HEK293 (cell line): ENCODE results near the gene DCT.

Experiments used
- CTCF ChIA-PET: fragments of 350-600 bp; formaldehyde crosslinking; extraction: SDS; loops from one replicate; lab custom pipeline; 2021; ENCODE audit warnings: antibody characterized with exemption; lab: Yijun Ruan, JAX
- POLR2A ChIA-PET: fragments of 300-600 bp; formaldehyde crosslinking; extraction: SDS; loops from one replicate; lab custom pipeline; 2020; ENCODE audit warnings: antibody characterized with exemption, inconsistent platforms; lab: Yijun Ruan, JAX
- H3K27ac ChIP-seq: fragments of 200-500 bp; sonication (Bioruptor generic); 2 replicates; pipeline ENCODE4 v1.5.1; 2014; ENCODE audit warnings: low read depth, low read length, control low read depth, inconsistent platforms; ENCODE audit errors: extremely low read depth
- H3K36me3 ChIP-seq, 2 experiments: fragments of 200-500 bp in 1 of 2; sonication (Bioruptor generic) in 1 of 2; 1 replicate in 1 of 2; 2 replicates in 1 of 2; pipeline ENCODE4 v1.5.1; 2014 to 2017; ENCODE audit warnings: inconsistent platforms in 2 of 2, low read length in 2 of 2; ENCODE audit not compliant: control insufficient read depth in 2 of 2, insufficient read depth in 1 of 2
- H3K4me1 ChIP-seq: fragments of 200-500 bp; sonication (Bioruptor generic); 2 replicates; pipeline ENCODE4 v1.5.1; 2014; ENCODE audit warnings: mild to moderate bottlenecking, low read length, inconsistent platforms; ENCODE audit not compliant: control insufficient read depth, insufficient read depth
- H3K4me3 ChIP-seq: 2 replicates; pipeline ENCODE4 v1.5.1; 2011; ENCODE audit warnings: low read depth, mild to moderate bottlenecking, control low read depth, low read length, moderate library complexity
- H3K9me3 ChIP-seq: fragments of 200-500 bp; sonication (Bioruptor generic); 2 replicates; pipeline ENCODE4 v1.5.1; 2014; ENCODE audit warnings: low read depth, low read length, inconsistent platforms; ENCODE audit not compliant: control insufficient read depth, insufficient read depth
- BCL6B ChIP-seq: fragments of 450-650 bp; formaldehyde crosslinking; IDR thresholded peaks from 2 replicates; pipeline ENCODE4 v1.5.1; 2017; ENCODE audit warnings: missing biosample characterization, missing genetic modification characterization
- CTCF ChIP-seq: fragments of 450-650 bp; formaldehyde crosslinking; IDR thresholded peaks from 2 replicates; pipeline ENCODE4 v1.5.1; 2016; ENCODE audit warnings: missing biosample characterization, missing genetic modification characterization
- EGR2 ChIP-seq: fragments of 450-650 bp; formaldehyde crosslinking; IDR thresholded peaks from 2 replicates; pipeline ENCODE4 v1.5.1; 2016; ENCODE audit warnings: low read depth, missing biosample characterization, missing genetic modification characterization
- INSM2 ChIP-seq: fragments of 450-650 bp; formaldehyde crosslinking; IDR thresholded peaks from 2 replicates; pipeline ENCODE4 v1.5.1; 2016; ENCODE audit warnings: missing biosample characterization, missing genetic modification characterization
- KLF16 ChIP-seq: fragments of 450-650 bp; formaldehyde crosslinking; IDR thresholded peaks from 2 replicates; pipeline ENCODE4 v1.5.1; 2017; ENCODE audit warnings: missing biosample characterization, missing genetic modification characterization
- KLF7 ChIP-seq: fragments of 450-650 bp; formaldehyde crosslinking; IDR thresholded peaks from 2 replicates; pipeline ENCODE4 v1.5.1; 2016; ENCODE audit warnings: missing biosample characterization, missing genetic modification characterization, borderline replicate concordance
- MYNN ChIP-seq: fragments of 450-650 bp; formaldehyde crosslinking; IDR thresholded peaks from 2 replicates; pipeline ENCODE4 v1.5.1; 2016; ENCODE audit warnings: missing biosample characterization, missing genetic modification characterization, borderline replicate concordance
- SALL2 ChIP-seq: fragments of 450-650 bp; formaldehyde crosslinking; IDR thresholded peaks from 2 replicates; pipeline ENCODE4 v1.5.0; 2017; ENCODE audit warnings: missing biosample characterization, mild to moderate bottlenecking, missing genetic modification characterization, borderline replicate concordance
- SCRT2 ChIP-seq: fragments of 450-650 bp; formaldehyde crosslinking; IDR thresholded peaks from 2 replicates; pipeline ENCODE4 v1.5.1; 2016; ENCODE audit warnings: missing biosample characterization, missing genetic modification characterization
- SP7 ChIP-seq: fragments of 450-650 bp; formaldehyde crosslinking; IDR thresholded peaks from 2 replicates; pipeline ENCODE4 v1.5.1; 2016; ENCODE audit warnings: missing biosample characterization, missing genetic modification characterization
- ZBTB20 ChIP-seq: fragments of 450-650 bp; formaldehyde crosslinking; IDR thresholded peaks from 2 replicates; pipeline ENCODE4 v1.5.1; 2016; ENCODE audit warnings: missing biosample characterization, missing genetic modification characterization
- ZBTB26 ChIP-seq: fragments of 450-650 bp; formaldehyde crosslinking; optimal IDR thresholded peaks from 2 replicates; pipeline ENCODE3; 2016; ENCODE audit warnings: missing biosample characterization, mild to moderate bottlenecking, missing genetic modification characterization
- ZFP41 ChIP-seq: fragments of 450-650 bp; formaldehyde crosslinking; IDR thresholded peaks from 2 replicates; pipeline ENCODE4 v1.5.1; 2016; ENCODE audit warnings: missing biosample characterization, missing genetic modification characterization, borderline replicate concordance
- ZNF16 ChIP-seq: fragments of 450-650 bp; formaldehyde crosslinking; IDR thresholded peaks from 2 replicates; pipeline ENCODE4 v1.5.1; 2016; ENCODE audit warnings: low read depth, missing biosample characterization, missing genetic modification characterization
- ZNF184 ChIP-seq: fragments of 450-650 bp; IDR thresholded peaks from 2 replicates; pipeline ENCODE4 v1.5.1; 2018; ENCODE audit warnings: missing biosample characterization, mild to moderate bottlenecking, missing genetic modification characterization
- ZNF280D ChIP-seq: fragments of 450-650 bp; formaldehyde crosslinking; IDR thresholded peaks from 2 replicates; pipeline ENCODE4 v1.5.1; 2016; ENCODE audit warnings: missing biosample characterization, missing genetic modification characterization
- ZNF398 ChIP-seq: fragments of 450-650 bp; formaldehyde crosslinking; IDR thresholded peaks from 2 replicates; pipeline ENCODE4 v1.5.1; 2017; ENCODE audit warnings: missing biosample characterization, missing genetic modification characterization
- ZNF449 ChIP-seq: fragments of 450-650 bp; formaldehyde crosslinking; IDR thresholded peaks from 2 replicates; pipeline ENCODE4 v1.5.1; 2017; ENCODE audit warnings: missing biosample characterization, mild to moderate bottlenecking, missing genetic modification characterization, moderate library complexity
- ZNF530 ChIP-seq: fragments of 450-650 bp; formaldehyde crosslinking; IDR thresholded peaks from 2 replicates; pipeline ENCODE4 v1.5.1; 2016; ENCODE audit warnings: low read depth, missing biosample characterization, missing genetic modification characterization
- ZNF549 ChIP-seq: fragments of 450-650 bp; IDR thresholded peaks from 2 replicates; pipeline ENCODE4 v1.5.1; 2018; ENCODE audit warnings: missing biosample characterization, missing genetic modification characterization, mild to moderate bottlenecking, inconsistent platforms, moderate library complexity
- ZNF639 ChIP-seq: fragments of 450-650 bp; formaldehyde crosslinking; IDR thresholded peaks from 2 replicates; pipeline ENCODE4 v1.5.1; 2016; ENCODE audit warnings: missing biosample characterization, missing genetic modification characterization
- ZNF785 ChIP-seq: fragments of 450-650 bp; formaldehyde crosslinking; IDR thresholded peaks from 2 replicates; pipeline ENCODE4 v1.5.1; 2016; ENCODE audit warnings: missing biosample characterization, missing genetic modification characterization
- ZSCAN16 ChIP-seq: fragments of 450-650 bp; formaldehyde crosslinking; IDR thresholded peaks from 2 replicates; pipeline ENCODE4 v1.5.1; 2016; ENCODE audit warnings: missing biosample characterization, missing genetic modification characterization

DCT gene

GRCh38 chr13:94462670-94463069 lies 16.8 kb downstream of the DCT start (continued):
- no peak for TF ChIP-seq SP7 (tag by site-specific recombination)
- no peak for TF ChIP-seq ZNF785
- no peak for TF ChIP-seq ZSCAN16
- TF ChIP-seq ZNF530 = no peak
- no peak for TF ChIP-seq ZNF449 (tag by site-specific recombination)
- TF ChIP-seq KLF7 (tag by site-specific recombination) = no peak
- TF ChIP-seq ZNF280D (tag by site-specific recombination) = no peak
- TF ChIP-seq KLF16 = no peak
- no peak for TF ChIP-seq ZFP41 (tag by site-specific recombination)
- no peak for TF ChIP-seq MYNN
- no peak for TF ChIP-seq ZNF398 (tag by site-specific recombination)

- Histone ChIP-seq H3K36me3 (no peaks in the 10 kb centered on the region), H3K4me1 (no peaks in the 10 kb centered on the region), H3K4me3 (no peak overlapping the region), H3K27ac (no peak overlapping the region), H3K9me3 (no peaks in the 10 kb centered on the region)
- ChIA-PET CTCF (no interaction called here), POLR2A (interaction anchor here (1.0 kb wide), 1 partner anchor 9 kb away, joined by 3 read pairs; no protein-coding TSS in a partner anchor)
- TF ChIP-seq SCRT2 (tag by site-specific recombination) (no peak), INSM2 (tag by site-specific recombination) (no peak), SALL2 (no peak), EGR2 (tag by site-specific recombination) (no peak), BCL6B (tag by site-specific recombination) (no peak), ZNF549 (tag by site-specific recombination) (no peak), MYNN (no peak), ZNF184 (no peak), ZBTB20 (tag by site-specific recombination) (no peak), ZNF639 (no peak), ZBTB26 (tag by site-specific recombination) (no peak), CTCF (tag by site-specific recombination) (no peak), ZNF16 (tag by site-specific recombination) (no peak)
Measured at GRCh38 chr13:94459116-94459515, 20.4 kb downstream of the DCT start.
